CD4-positive, alpha-beta T cell treated with Interferon alpha-2 for 1 hour (primary cell): ENCODE data around the gene VASH1.

ENCODE experiments used
- DNase-seq, 2 donors: peaks; one replicate each; pipeline ENCODE4 v3.0.0-alpha.2; 2020 to 2022

Gene VASH1

DNA sequence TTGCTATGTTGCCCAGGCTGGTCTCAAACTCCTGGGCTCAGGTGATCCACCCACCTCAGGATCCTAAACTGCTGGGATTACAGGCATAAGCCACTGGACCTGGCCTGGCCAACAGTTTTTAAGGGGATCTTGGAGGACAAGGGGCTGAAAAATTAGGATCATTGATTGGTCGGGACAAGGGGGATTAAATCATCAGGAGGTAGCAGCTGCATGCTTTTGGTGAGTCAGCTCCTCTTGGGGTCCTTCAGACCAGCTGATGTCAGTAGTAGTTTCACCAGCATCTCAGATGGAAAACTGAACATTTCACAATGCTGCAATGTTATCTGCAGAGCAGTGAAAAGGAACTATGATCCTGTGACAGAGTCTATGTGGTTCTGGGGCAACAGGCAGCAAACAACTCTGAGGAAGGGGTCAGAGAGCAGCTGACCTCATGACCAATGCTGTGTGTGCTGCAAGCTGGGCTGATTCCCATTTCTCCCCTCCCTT lies 71.3 kb downstream of the VASH1 start:
- no peak for DNase-seq
